ENCODE results near the gene NOG.

GRCh38 chr17:56604691-56605290 lies 11.3 kb downstream of the NOG start:
- no peak for TF ChIP-seq CTCF (IDR thresholded peaks at IDR 0.05; ENCODE audit: poor library complexity)
- TF ChIP-seq EZH2 (IDR thresholded peaks at IDR 0.05; ENCODE audit: borderline replicate concordance): no peak
